IPS-15b (cell line): Measurements from ENCODE around the gene HTRA3.

ENCODE experiments used
- H3K27me3 ChIP-seq: one replicate; pipeline ENCODE4 v1.6.1; 2013; ENCODE audit warnings: low read length; ENCODE audit not compliant: control insufficient read depth, insufficient read depth
- H3K36me3 ChIP-seq: one replicate; pipeline ENCODE4 v1.6.1; 2013; ENCODE audit warnings: low read length; ENCODE audit not compliant: control insufficient read depth, insufficient read depth
- H3K4me1 ChIP-seq: one replicate; pipeline ENCODE4 v1.6.1; 2013; ENCODE audit warnings: mild to moderate bottlenecking, low read length; ENCODE audit not compliant: control insufficient read depth, insufficient read depth
- H3K4me3 ChIP-seq: one replicate; pipeline ENCODE4 v1.5.1; 2013; ENCODE audit warnings: low read depth, low read length
- H3K9ac ChIP-seq: one replicate; pipeline ENCODE4 v1.6.1; 2013; ENCODE audit warnings: low read depth, mild to moderate bottlenecking, low read length
- H3K9me3 ChIP-seq: one replicate; pipeline ENCODE4 v1.6.1; 2013; ENCODE audit warnings: mild to moderate bottlenecking, low read length; ENCODE audit not compliant: control insufficient read depth, insufficient read depth

Gene HTRA3

GRCh38 chr4:8308144-8308543, 38.6 kb downstream of the HTRA3 start:
- Histone ChIP-seq H3K36me3 (no peaks in the 10 kb centered on the region), H3K4me3 (no peak overlapping the region), H3K9ac (no peak overlapping the region), H3K4me1 (no peaks in the 10 kb centered on the region), H3K27me3 (no peaks in the 10 kb centered on the region), H3K9me3 (no peaks in the 10 kb centered on the region)

GRCh38 chr4:8308856-8309771, 39.6 kb downstream of the HTRA3 start:
- Histone ChIP-seq H3K4me1 (no peaks in the 10 kb centered on the region), H3K36me3 (no peaks in the 10 kb centered on the region), H3K9ac (no peak overlapping the region), H3K9me3 (no peaks in the 10 kb centered on the region), H3K4me3 (no peak overlapping the region), H3K27me3 (no peaks in the 10 kb centered on the region)

DNA sequence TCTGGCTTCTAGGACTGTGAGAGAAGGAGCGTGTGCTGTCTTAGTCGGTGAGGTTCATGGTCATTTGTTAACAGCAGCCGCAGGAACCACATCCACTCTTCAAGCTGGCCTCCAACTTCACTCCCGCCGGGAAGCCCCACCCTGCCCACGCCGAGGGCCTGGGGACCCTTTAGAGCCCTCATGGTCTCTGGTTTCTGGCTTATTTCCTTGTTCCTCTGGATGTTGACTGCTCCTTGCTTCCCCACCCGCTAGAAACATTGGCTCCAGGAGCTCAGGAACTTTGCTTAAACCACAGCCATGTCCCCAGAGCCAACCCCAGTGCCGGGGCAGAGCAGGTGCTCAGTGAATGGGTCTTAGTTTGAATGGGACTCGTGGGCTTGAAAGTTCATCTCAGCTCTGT, 40.8 kb downstream of the HTRA3 start:
- peaks cover 2% of the 10 kb centered on the region for H3K4me1 ChIP-seq
- no peaks in the 10 kb centered on the region for H3K36me3 ChIP-seq
- H3K9me3 ChIP-seq = no peaks in the 10 kb centered on the region

GRCh38 chr4:8311101-8312068, 41.8 kb downstream of the HTRA3 start:
- H3K4me3 ChIP-seq = no peak overlapping the region
- peaks cover 8% of the 10 kb centered on the region for H3K4me1 ChIP-seq
- no peaks in the 10 kb centered on the region for H3K36me3 ChIP-seq
- no peaks in the 10 kb centered on the region for H3K27me3 ChIP-seq
- H3K9ac ChIP-seq = no peak overlapping the region
- no peaks in the 10 kb centered on the region for H3K9me3 ChIP-seq

More for the DNA sequence above, 40.8 kb downstream of the HTRA3 start:
- Histone ChIP-seq H3K4me3 (no peak overlapping the region), H3K9ac (no peak overlapping the region), H3K27me3 (no peaks in the 10 kb centered on the region)

GRCh38 chr4:8312069-8312445, 42.5 kb downstream of the HTRA3 start:
- H3K4me3 ChIP-seq = no peak overlapping the region
- H3K9ac ChIP-seq = no peak overlapping the region
- no peaks in the 10 kb centered on the region for H3K36me3 ChIP-seq
- no peaks in the 10 kb centered on the region for H3K9me3 ChIP-seq
- peaks cover 8% of the 10 kb centered on the region for H3K4me1 ChIP-seq
- no peaks in the 10 kb centered on the region for H3K27me3 ChIP-seq

DNA sequence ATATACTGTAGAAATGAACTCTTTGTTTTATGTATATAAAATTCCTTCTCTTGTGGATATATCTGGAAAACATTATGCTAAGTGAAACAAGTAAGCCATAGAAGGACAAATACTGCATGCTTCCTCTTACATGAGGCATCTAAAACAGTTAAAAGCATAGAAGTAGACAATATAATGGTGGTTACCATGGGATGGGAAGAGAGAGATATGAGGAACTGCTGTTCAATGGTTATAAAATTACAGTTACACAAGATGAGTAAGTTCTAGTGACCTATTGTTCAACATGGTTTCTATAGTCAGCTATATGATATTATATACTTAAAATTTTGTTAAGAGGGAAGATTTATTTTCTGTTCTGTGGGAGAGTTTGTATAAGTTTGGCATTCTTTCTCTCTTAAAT, 43.4 kb downstream of the HTRA3 start:
- Histone ChIP-seq H3K4me1 (peaks cover 8% of the 10 kb centered on the region), H3K4me3 (no peak overlapping the region), H3K36me3 (no peaks in the 10 kb centered on the region), H3K9ac (no peak overlapping the region), H3K27me3 (no peaks in the 10 kb centered on the region), H3K9me3 (no peaks in the 10 kb centered on the region)

GRCh38 chr4:8314691-8315255, 45.2 kb downstream of the HTRA3 start:
- H3K9ac ChIP-seq = no peak overlapping the region
- H3K4me3 ChIP-seq = no peak overlapping the region
- H3K27me3 ChIP-seq = no peaks in the 10 kb centered on the region
- H3K36me3 ChIP-seq = no peaks in the 10 kb centered on the region
- peaks cover 8% of the 10 kb centered on the region for H3K4me1 ChIP-seq
- no peaks in the 10 kb centered on the region for H3K9me3 ChIP-seq

- no peak overlapping the region for H3K9ac ChIP-seq
- H3K4me1 ChIP-seq = peaks cover 8% of the 10 kb centered on the region
- no peaks in the 10 kb centered on the region for H3K36me3 ChIP-seq
- H3K27me3 ChIP-seq = no peaks in the 10 kb centered on the region
- no peaks in the 10 kb centered on the region for H3K9me3 ChIP-seq
- no peak overlapping the region for H3K4me3 ChIP-seq
These were observed 46.1 kb downstream of the HTRA3 start for GRCh38 chr4:8315435-8316250.

GRCh38 chr4:8316251-8316771, 46.8 kb downstream of the HTRA3 start:
- no peaks in the 10 kb centered on the region for H3K36me3 ChIP-seq
- H3K27me3 ChIP-seq = no peaks in the 10 kb centered on the region
- H3K4me3 ChIP-seq = no peak overlapping the region
- peaks cover 8% of the 10 kb centered on the region for H3K4me1 ChIP-seq
- H3K9me3 ChIP-seq = no peaks in the 10 kb centered on the region
- H3K9ac ChIP-seq = no peak overlapping the region

DNA sequence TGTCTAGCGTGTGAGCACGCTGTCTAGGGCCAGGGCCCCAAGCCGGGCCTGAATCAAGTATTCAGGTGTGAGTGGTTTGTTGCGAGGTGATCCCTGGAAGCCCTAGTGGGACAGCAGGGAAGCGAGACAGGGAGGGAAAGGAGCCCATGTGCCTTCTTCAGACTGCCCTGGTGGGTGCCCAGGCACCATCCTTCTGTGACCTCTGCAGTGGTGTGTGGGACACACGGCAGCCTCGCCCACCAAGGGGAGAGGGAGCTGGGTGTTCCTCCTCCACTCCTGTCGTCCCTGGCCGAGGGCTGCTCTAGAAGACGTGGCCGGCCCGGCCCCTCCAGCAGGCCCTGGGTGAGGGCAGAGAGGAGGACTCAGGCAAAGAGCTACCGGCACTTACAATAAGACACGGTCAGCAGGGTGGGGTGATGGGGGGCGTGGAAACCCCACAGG, 47.4 kb downstream of the HTRA3 start:
- Histone ChIP-seq H3K4me3 (no peak overlapping the region), H3K9me3 (no peaks in the 10 kb centered on the region), H3K36me3 (no peaks in the 10 kb centered on the region), H3K9ac (no peak overlapping the region), H3K27me3 (no peaks in the 10 kb centered on the region), H3K4me1 (peaks cover 8% of the 10 kb centered on the region)

GRCh38 chr4:8317474-8317873, 47.9 kb downstream of the HTRA3 start:
- H3K4me1 ChIP-seq = peaks cover 8% of the 10 kb centered on the region
- H3K9ac ChIP-seq = no peak overlapping the region
- H3K27me3 ChIP-seq = no peaks in the 10 kb centered on the region
- no peak overlapping the region for H3K4me3 ChIP-seq
- no peaks in the 10 kb centered on the region for H3K9me3 ChIP-seq
- no peaks in the 10 kb centered on the region for H3K36me3 ChIP-seq
